GM18502 (cell line): Measurements from ENCODE around the gene BACH1.

ENCODE experiments used
- ATAC-seq: cut with Tn5 transposase; IDR thresholded peaks from one replicate; pipeline ENCODE4 v1.9.1; 2021; ENCODE audit warnings: mild to moderate bottlenecking; ENCODE audit not compliant: unreplicated experiment, poor library complexity

Gene BACH1

GRCh38 chr21:29311802-29312201, 13.1 kb downstream of the BACH1 start:
- no peak for ATAC-seq

GRCh38 chr21:29312981-29313380, 14.3 kb downstream of the BACH1 start:
- ATAC-seq: no peak

GRCh38 chr21:29313662-29314408, 15.1 kb downstream of the BACH1 start:
- no peak for ATAC-seq

- no peak for ATAC-seq
These were observed 16.5 kb downstream of the BACH1 start for GRCh38 chr21:29315131-29315749.

GRCh38 chr21:29316029-29316742, 17.5 kb downstream of the BACH1 start:
- ATAC-seq: no peak

- ATAC-seq: no peak
These were observed 18.1 kb downstream of the BACH1 start for GRCh38 chr21:29316806-29317205.

- no peak for ATAC-seq
These were observed 19.6 kb downstream of the BACH1 start for GRCh38 chr21:29318354-29318753.

GRCh38 chr21:29320031-29320430, 21.3 kb downstream of the BACH1 start:
- ATAC-seq: no peak

- ATAC-seq: no peak
These were observed 22.5 kb downstream of the BACH1 start for GRCh38 chr21:29321217-29321616.

GRCh38 chr21:29321932-29322928, 23.5 kb downstream of the BACH1 start:
- no peak for ATAC-seq

- ATAC-seq: no peak
These were observed 24.5 kb downstream of the BACH1 start for GRCh38 chr21:29323189-29323588.

GRCh38 chr21:29326914-29327554, 28.3 kb downstream of the BACH1 start:
- no peak for ATAC-seq

GRCh38 chr21:29329406-29329805, 30.7 kb downstream of the BACH1 start:
- no peak for ATAC-seq

- no peak for ATAC-seq
These were observed 32.1 kb downstream of the BACH1 start for GRCh38 chr21:29330797-29331196.

GRCh38 chr21:29332461-29333362, 34.0 kb downstream of the BACH1 start:
- ATAC-seq: no peak

- no peak for ATAC-seq
These were observed 34.7 kb downstream of the BACH1 start for GRCh38 chr21:29333406-29333805.

- no peak for ATAC-seq
These were observed 36.2 kb downstream of the BACH1 start for GRCh38 chr21:29334717-29335428.

GRCh38 chr21:29335720-29336119, 37.0 kb downstream of the BACH1 start:
- ATAC-seq: no peak
